ENCODE data around the gene DCLK3. TPM values are rescaled to one million over a fixed set of nuclear protein-coding genes. Genes with fewer than 3 reads are reported as not detected.
A peak's percentile ranks its signal among the peaks of the same experiment; 100 is the strongest.

Gene DCLK3
- total RNA-seq, 4 donors from 2014 or later, result 15.0 to 37.3 (median 32.0) TPM

- peak overlapping the region in 1 of 4 donors; percentile 67 for H3K27ac ChIP-seq
- H3K27me3 ChIP-seq, result no peaks in the 10 kb centered on the region
- TF ChIP-seq CTCF (IDR thresholded peaks at IDR 0.05) (no peak), POLR2A (IDR thresholded peaks at IDR 0.05) (no peak), EP300 (IDR thresholded peaks at IDR 0.05) (no peak)
- DNase-seq (ENCODE audit: low spot score in 2 of 2), result no peak
- peaks cover 0 to 13% (median 0%) of the 10 kb centered on the region in 4 donors for H3K4me1 ChIP-seq
- H3K4me3 ChIP-seq, result no peak overlapping the region
- no peaks in the 10 kb centered on the region for H3K9me3 ChIP-seq
- no peaks in the 10 kb centered on the region for H3K36me3 ChIP-seq
- 87 to 89% methylated on average over 2 of the region's 2 CpGs for WGBS, 2 donors
Observed at GRCh38 chr3:36777424-36778218, 13.3 kb upstream of the DCLK3 start.

- no peak for DNase-seq (ENCODE audit: low spot score in 2 of 2)
- Histone ChIP-seq H3K9me3 (no peaks in the 10 kb centered on the region), H3K36me3 (no peaks in the 10 kb centered on the region), H3K27ac (peak overlapping the region in 2 of 4 donors; percentile 46 to 67), H3K4me1 (peaks cover 0 to 13% (median 0%) of the 10 kb centered on the region in 4 donors), H3K4me3 (no peak overlapping the region), H3K27me3 (no peaks in the 10 kb centered on the region)
- TF ChIP-seq EP300 (IDR thresholded peaks at IDR 0.05), result no peak
- no peak for TF ChIP-seq CTCF (IDR thresholded peaks at IDR 0.05)
- TF ChIP-seq POLR2A (IDR thresholded peaks at IDR 0.05), result no peak
- WGBS, 2 donors, result 22% methylated on average over 2 of the region's 2 CpGs
Observed at GRCh38 chr3:36776436-36776835, 12.1 kb upstream of the DCLK3 start.

GRCh38 chr3:36774052-36774451 is 9.7 kb upstream of the DCLK3 start:
- H3K4me1 ChIP-seq, result peaks cover 0 to 13% (median 0%) of the 10 kb centered on the region in 4 donors
- H3K36me3 ChIP-seq, result no peaks in the 10 kb centered on the region
- H3K9me3 ChIP-seq, result no peaks in the 10 kb centered on the region
- WGBS, 2 donors, result 52 to 63% methylated on average over 3 of the region's 3 CpGs
- no peaks in the 10 kb centered on the region for H3K27me3 ChIP-seq
- H3K4me3 ChIP-seq, result no peak overlapping the region
- TF ChIP-seq CTCF (IDR thresholded peaks at IDR 0.05) (no peak), EP300 (IDR thresholded peaks at IDR 0.05) (no peak), POLR2A (IDR thresholded peaks at IDR 0.05) (no peak)
- H3K27ac ChIP-seq, result no peak overlapping the region
- DNase-seq (ENCODE audit: low spot score in 2 of 2), result no peak

- Histone ChIP-seq H3K9me3 (no peaks in the 10 kb centered on the region), H3K36me3 (no peaks in the 10 kb centered on the region), H3K27me3 (no peaks in the 10 kb centered on the region), H3K4me3 (no peak overlapping the region), H3K27ac (no peak overlapping the region), H3K4me1 (peaks cover 0 to 13% (median 0%) of the 10 kb centered on the region in 4 donors)
- TF ChIP-seq CTCF (IDR thresholded peaks at IDR 0.05) (no peak), POLR2A (IDR thresholded peaks at IDR 0.05) (no peak), EP300 (IDR thresholded peaks at IDR 0.05) (no peak)
- DNase-seq (ENCODE audit: low spot score in 2 of 2), result no peak
Observed at GRCh38 chr3:36771931-36772330, 7.6 kb upstream of the DCLK3 start.

GRCh38 chr3:36769926-36770325 is 5.6 kb upstream of the DCLK3 start:
- Histone ChIP-seq H3K27ac (no peak overlapping the region), H3K9me3 (no peaks in the 10 kb centered on the region), H3K36me3 (no peaks in the 10 kb centered on the region), H3K4me3 (no peak overlapping the region), H3K4me1 (no peaks in the 10 kb centered on the region), H3K27me3 (peaks cover 0 to 6% of the 10 kb centered on the region in 2 donors)
- TF ChIP-seq EP300 (IDR thresholded peaks at IDR 0.05), result no peak
- TF ChIP-seq CTCF (IDR thresholded peaks at IDR 0.05), result no peak
- TF ChIP-seq POLR2A (IDR thresholded peaks at IDR 0.05), result no peak
- DNase-seq (ENCODE audit: low spot score in 2 of 2), result no peak
- WGBS, 2 donors, result 52 to 53% methylated on average over 1 of the region's 1 CpG

Measured in tibial nerve (tissue), 4 donors.